ENCODE data around the gene SLC17A5. TPM values are rescaled to one million over a fixed set of nuclear protein-coding genes. Genes with fewer than 3 reads are reported as not detected.

The SLC17A5 gene
- total and polyA plus RNA-seq, 2 donors from 2014 or later: 15.5 to 18.2 TPM

DNA sequence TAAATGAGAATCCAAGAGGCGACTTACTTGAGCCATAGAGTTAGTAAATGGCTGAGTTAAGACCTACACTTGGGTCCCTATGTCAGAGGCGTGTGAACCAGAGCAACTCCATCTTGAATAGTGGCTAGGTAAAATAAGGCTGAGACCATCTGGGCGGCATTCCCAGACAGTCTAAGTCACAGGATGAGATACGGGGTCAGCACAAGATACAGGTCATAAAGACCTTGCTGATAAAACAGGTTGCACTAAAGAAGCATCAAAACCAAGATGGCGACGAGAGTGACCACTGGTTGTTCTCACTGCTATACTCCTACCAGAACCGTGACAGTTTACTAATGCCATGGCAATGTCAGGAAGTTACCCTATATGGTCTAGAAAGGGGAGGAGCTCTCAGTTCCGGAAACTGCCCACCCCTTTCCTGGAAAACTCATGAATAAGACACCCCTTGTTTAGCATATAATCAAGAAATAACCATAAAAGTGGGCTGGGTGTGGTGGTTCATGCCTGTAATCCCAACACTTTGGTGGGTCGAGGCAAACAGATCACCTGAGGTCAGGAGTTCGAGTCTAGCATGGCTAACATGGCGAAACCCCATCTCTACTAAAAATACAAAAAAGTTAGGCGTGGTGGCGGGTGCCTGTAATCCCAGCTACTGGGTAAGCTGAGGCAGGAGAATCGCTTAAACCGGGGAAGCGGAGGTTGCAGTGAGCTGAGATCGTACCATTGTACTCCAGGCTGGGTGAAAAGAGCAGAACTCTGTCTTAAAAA, 89.0 kb downstream of the SLC17A5 start:
- no peak overlapping the region for H3K4me3 ChIP-seq (ENCODE audit: low read length in 3 of 3)
- FAIRE-seq (no peak), DNase-seq (no peak)
- H3K27ac ChIP-seq (ENCODE audit: low read depth in 2 of 2, low read length in 2 of 2): no peak overlapping the region
- H3K4me1 ChIP-seq (ENCODE audit: control insufficient read depth in 2 of 3, insufficient read depth in 2 of 3, low read depth in 1 of 3, low read length in 3 of 3): peaks cover 0 to 5% (median 0%) of the 10 kb centered on the region in 3 donors
- no peaks in the 10 kb centered on the region for H3K27me3 ChIP-seq (ENCODE audit: control insufficient read depth, insufficient read depth, low read length)
- TF ChIP-seq, protein P1, sequence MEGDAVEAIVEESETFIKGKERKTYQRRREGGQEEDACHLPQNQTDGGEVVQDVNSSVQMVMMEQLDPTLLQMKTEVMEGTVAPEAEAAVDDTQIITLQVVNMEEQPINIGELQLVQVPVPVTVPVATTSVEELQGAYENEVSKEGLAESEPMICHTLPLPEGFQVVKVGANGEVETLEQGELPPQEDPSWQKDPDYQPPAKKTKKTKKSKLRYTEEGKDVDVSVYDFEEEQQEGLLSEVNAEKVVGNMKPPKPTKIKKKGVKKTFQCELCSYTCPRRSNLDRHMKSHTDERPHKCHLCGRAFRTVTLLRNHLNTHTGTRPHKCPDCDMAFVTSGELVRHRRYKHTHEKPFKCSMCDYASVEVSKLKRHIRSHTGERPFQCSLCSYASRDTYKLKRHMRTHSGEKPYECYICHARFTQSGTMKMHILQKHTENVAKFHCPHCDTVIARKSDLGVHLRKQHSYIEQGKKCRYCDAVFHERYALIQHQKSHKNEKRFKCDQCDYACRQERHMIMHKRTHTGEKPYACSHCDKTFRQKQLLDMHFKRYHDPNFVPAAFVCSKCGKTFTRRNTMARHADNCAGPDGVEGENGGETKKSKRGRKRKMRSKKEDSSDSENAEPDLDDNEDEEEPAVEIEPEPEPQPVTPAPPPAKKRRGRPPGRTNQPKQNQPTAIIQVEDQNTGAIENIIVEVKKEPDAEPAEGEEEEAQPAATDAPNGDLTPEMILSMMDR (IDR thresholded peaks at IDR 0.05; ENCODE audit: borderline replicate concordance, extremely low read depth, insufficient read depth): no peak
- H3K36me3 ChIP-seq (ENCODE audit: control insufficient read depth in 2 of 3, insufficient read depth in 3 of 3, low read length in 3 of 3): no peaks in the 10 kb centered on the region
- no peak overlapping the region for H3K9ac ChIP-seq (ENCODE audit: low read length in 3 of 3)
- no peaks in the 10 kb centered on the region for H3K9me3 ChIP-seq (ENCODE audit: control insufficient read depth in 2 of 3, insufficient read depth in 1 of 3, low read length in 3 of 3)
- intact Hi-C loops (cut with DNase I): no loop called here

DNA sequence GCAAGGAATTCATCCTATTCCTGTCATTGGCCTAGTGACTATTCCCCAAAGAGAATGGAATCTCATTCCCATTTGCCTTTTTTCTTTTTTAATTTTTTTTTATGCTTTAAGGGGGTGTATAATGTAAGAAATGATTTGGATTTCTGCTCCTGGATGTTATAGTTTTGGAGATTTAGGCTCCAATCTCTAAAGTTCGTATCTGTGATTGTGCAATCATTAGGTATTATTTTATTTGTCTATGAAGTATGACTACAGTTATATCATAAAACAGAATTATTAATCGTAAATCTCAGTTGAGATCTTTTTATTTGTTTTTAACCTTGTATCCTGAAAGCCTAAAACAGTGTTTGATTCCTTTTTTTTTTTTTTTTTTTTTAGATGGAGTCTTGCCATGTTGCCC, 91.2 kb downstream of the SLC17A5 start:
- H3K27me3 ChIP-seq (ENCODE audit: control insufficient read depth, insufficient read depth, low read length): no peaks in the 10 kb centered on the region
- no peak overlapping the region for H3K9ac ChIP-seq (ENCODE audit: low read length in 3 of 3)
- no peak for DNase-seq
- H3K36me3 ChIP-seq (ENCODE audit: control insufficient read depth in 2 of 3, insufficient read depth in 3 of 3, low read length in 3 of 3): no peaks in the 10 kb centered on the region
- TF ChIP-seq, protein P1 (IDR thresholded peaks at IDR 0.05; ENCODE audit: borderline replicate concordance, extremely low read depth, insufficient read depth): no peak
- peaks cover 0 to 5% (median 0%) of the 10 kb centered on the region in 3 donors for H3K4me1 ChIP-seq (ENCODE audit: control insufficient read depth in 2 of 3, insufficient read depth in 2 of 3, low read depth in 1 of 3, low read length in 3 of 3)
- no peak overlapping the region for H3K4me3 ChIP-seq (ENCODE audit: low read length in 3 of 3)
- intact Hi-C loops (cut with DNase I): no loop called here
- no peak overlapping the region for H3K27ac ChIP-seq (ENCODE audit: low read depth in 2 of 2, low read length in 2 of 2)
- no peaks in the 10 kb centered on the region for H3K9me3 ChIP-seq (ENCODE audit: control insufficient read depth in 2 of 3, insufficient read depth in 1 of 3, low read length in 3 of 3)
- no peak for FAIRE-seq

DNA sequence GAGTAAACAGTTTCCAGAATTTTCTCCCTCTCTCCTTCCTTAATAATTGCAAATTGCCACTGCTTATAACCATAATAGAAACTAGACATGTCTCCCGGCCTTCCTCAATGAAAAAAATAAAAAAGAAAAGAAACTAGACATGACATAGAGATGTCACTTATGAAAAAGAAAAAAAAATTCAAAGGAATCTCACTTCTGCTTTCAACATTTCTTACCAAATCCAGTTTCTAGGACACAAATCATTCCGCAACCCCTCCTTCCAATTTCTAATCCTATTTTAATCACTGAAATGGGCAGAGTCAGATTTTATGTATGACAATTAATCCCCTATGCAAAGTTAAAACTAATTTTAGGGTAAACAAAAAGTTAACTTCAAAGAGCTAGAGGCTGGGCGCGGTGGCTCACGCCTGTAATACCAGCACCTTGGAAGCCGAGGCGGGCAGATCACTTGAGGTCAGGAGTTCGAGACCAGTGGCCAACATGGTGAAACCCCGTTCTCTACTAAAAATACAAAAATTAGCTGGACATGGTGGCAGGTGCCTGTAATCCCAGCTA, 92.9 kb downstream of the SLC17A5 start:
- H3K9me3 ChIP-seq (ENCODE audit: control insufficient read depth in 2 of 3, insufficient read depth in 1 of 3, low read length in 3 of 3): no peaks in the 10 kb centered on the region
- intact Hi-C loops (cut with DNase I): no loop called here
- DNase-seq (no peak), FAIRE-seq (no peak)
- TF ChIP-seq, protein P1 (IDR thresholded peaks at IDR 0.05; ENCODE audit: borderline replicate concordance, extremely low read depth, insufficient read depth): no peak
- peaks cover 0 to under 1% (median 0%) of the 10 kb centered on the region in 3 donors for H3K4me1 ChIP-seq (ENCODE audit: control insufficient read depth in 2 of 3, insufficient read depth in 2 of 3, low read depth in 1 of 3, low read length in 3 of 3)
- no peak overlapping the region for H3K9ac ChIP-seq (ENCODE audit: low read length in 3 of 3)
- H3K36me3 ChIP-seq (ENCODE audit: control insufficient read depth in 2 of 3, insufficient read depth in 3 of 3, low read length in 3 of 3): no peaks in the 10 kb centered on the region
- H3K27ac ChIP-seq (ENCODE audit: low read depth in 2 of 2, low read length in 2 of 2): no peak overlapping the region
- H3K4me3 ChIP-seq (ENCODE audit: low read length in 3 of 3): no peak overlapping the region
- H3K27me3 ChIP-seq (ENCODE audit: control insufficient read depth, insufficient read depth, low read length): no peaks in the 10 kb centered on the region

Data from kidney (tissue), 14 donors.